Osteoblast (primary cell): ENCODE results near the gene RBFOX2. TPM values are rescaled to one million over a fixed set of nuclear protein-coding genes. Genes with fewer than 3 reads are reported as not detected.

Experiments
- DNase-seq: peaks from one replicate; pipeline ENCODE4 v3.0.0; 2011; ENCODE audit warnings: low spot score, mixed read lengths; ENCODE audit not compliant: insufficient read length; ENCODE audit errors: missing footprints
- H2AFZ ChIP-seq: 2 replicates; pipeline ENCODE4 v1.6.0; 2011; ENCODE audit warnings: mild to moderate bottlenecking, low read length
- H3K27ac ChIP-seq: 2 replicates; pipeline ENCODE4 v1.5.1; 2011; ENCODE audit warnings: mild to moderate bottlenecking, low read depth, low read length, moderate library complexity
- H3K27me3 ChIP-seq: 2 replicates; pipeline ENCODE4 v1.6.0; 2012; ENCODE audit warnings: mild to moderate bottlenecking, control low read depth, inconsistent platforms, low read length, moderate library complexity; ENCODE audit not compliant: insufficient read depth
- H3K36me3 ChIP-seq: 2 replicates; pipeline ENCODE4 v1.5.1; 2011; ENCODE audit warnings: mild to moderate bottlenecking, low read length, control low read depth, moderate library complexity; ENCODE audit not compliant: insufficient read depth
- H3K4me1 ChIP-seq: 2 replicates; pipeline ENCODE4 v1.5.1; 2011; ENCODE audit warnings: mild to moderate bottlenecking, low read length, control low read depth, moderate library complexity; ENCODE audit not compliant: insufficient read depth
- H3K4me2 ChIP-seq: 2 replicates; pipeline ENCODE4 v1.6.0; 2011; ENCODE audit warnings: mild to moderate bottlenecking, low read length; ENCODE audit not compliant: insufficient read depth
- H3K4me3 ChIP-seq: fragments of 200-600 bp; sonication (generic); 3 replicates; pipeline ENCODE4 v1.5.1; 2012; ENCODE audit warnings: mild to moderate bottlenecking, low read length, inconsistent platforms; ENCODE audit not compliant: insufficient read depth
- H3K79me2 ChIP-seq: 2 replicates; pipeline ENCODE4 v1.6.0; 2012; ENCODE audit warnings: mild to moderate bottlenecking, low read length, control low read depth, inconsistent platforms; ENCODE audit not compliant: insufficient read depth
- H3K9me3 ChIP-seq: 2 replicates; pipeline ENCODE4 v1.5.1; 2011; ENCODE audit warnings: low read depth, low read length, control low read depth
- H4K20me1 ChIP-seq: 2 replicates; pipeline ENCODE4 v1.6.0; 2012; ENCODE audit warnings: mild to moderate bottlenecking, low read length, control low read depth; ENCODE audit not compliant: insufficient read depth
- total RNA-seq: library from RNA; depleted of rRNA; stranded (reverse); fragments of >200 nt; gene quantifications from 2 replicates; pipeline ENCODE4 v1.2.3, GENCODE V29; 2012
- TF ChIP-seq, protein P1 (sequence below): IDR thresholded peaks from 2 replicates; pipeline ENCODE4 v1.5.1; 2011; ENCODE audit warnings: mild to moderate bottlenecking, low read depth, low read length, moderate library complexity; ENCODE audit errors: extremely low read depth

Gene RBFOX2
- total RNA-seq, 1 donor: 171 TPM

DNA sequence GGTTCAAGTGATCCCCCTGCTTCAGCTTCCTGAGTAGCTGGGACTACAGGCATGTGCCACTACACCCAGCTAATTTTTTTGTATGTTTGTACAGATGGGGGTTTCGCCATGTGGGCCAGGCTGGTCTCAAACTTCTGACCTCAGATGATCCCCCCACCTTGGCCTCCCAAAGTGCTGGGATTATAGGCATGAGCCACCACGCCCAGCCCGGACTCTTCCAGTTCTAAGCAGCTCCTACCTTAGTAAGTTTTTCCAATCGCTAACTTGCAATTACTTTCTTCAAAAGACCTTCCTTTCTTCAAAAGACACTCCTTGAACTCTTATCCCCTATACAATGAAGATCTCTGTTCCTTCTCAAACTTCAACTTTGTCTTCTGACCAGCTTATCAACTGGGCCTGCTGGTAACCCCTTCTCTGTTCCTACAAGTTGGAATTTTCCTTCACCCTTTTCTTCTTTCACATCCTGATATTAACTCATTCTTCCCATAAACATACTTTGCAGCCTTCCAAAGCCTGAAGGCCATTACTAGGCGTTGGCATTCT, 25.8 kb downstream of the RBFOX2 start:
- TF ChIP-seq, protein P1, sequence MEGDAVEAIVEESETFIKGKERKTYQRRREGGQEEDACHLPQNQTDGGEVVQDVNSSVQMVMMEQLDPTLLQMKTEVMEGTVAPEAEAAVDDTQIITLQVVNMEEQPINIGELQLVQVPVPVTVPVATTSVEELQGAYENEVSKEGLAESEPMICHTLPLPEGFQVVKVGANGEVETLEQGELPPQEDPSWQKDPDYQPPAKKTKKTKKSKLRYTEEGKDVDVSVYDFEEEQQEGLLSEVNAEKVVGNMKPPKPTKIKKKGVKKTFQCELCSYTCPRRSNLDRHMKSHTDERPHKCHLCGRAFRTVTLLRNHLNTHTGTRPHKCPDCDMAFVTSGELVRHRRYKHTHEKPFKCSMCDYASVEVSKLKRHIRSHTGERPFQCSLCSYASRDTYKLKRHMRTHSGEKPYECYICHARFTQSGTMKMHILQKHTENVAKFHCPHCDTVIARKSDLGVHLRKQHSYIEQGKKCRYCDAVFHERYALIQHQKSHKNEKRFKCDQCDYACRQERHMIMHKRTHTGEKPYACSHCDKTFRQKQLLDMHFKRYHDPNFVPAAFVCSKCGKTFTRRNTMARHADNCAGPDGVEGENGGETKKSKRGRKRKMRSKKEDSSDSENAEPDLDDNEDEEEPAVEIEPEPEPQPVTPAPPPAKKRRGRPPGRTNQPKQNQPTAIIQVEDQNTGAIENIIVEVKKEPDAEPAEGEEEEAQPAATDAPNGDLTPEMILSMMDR: no peak
- peaks cover 87% of the 10 kb centered on the region for H3K79me2 ChIP-seq
- peaks cover 10% of the 10 kb centered on the region for H4K20me1 ChIP-seq

DNA sequence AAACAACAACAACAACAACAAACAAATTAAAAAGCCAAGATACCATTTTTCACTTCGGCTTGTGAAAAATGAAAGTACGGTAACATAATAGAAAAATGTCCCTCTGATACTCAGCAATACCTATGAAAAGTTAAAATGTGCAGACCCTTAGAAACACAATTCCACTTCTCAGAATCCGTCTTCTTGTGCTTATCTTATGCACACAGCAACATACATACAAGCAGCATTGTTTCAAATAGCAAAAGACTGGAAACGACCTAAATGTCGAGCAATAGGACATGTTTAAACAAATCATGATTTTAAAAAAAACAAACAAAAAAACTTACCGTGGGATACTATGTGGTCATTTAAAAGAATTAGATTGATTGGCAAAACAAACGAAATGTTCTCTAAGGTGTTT, 26.5 kb downstream of the RBFOX2 start:
- Histone ChIP-seq H3K9me3 (no peaks in the 10 kb centered on the region), H3K4me3 (no peak overlapping the region), H3K36me3 (peaks cover 3% of the 10 kb centered on the region), H4K20me1 (peaks cover 10% of the 10 kb centered on the region), H3K4me2 (no peak overlapping the region), H3K79me2 (peaks cover 89% of the 10 kb centered on the region), H3K27me3 (no peaks in the 10 kb centered on the region), H2AFZ (no peak overlapping the region), H3K4me1 (peaks cover 5% of the 10 kb centered on the region), H3K27ac (no peak overlapping the region)
- no peak for DNase-seq
- TF ChIP-seq, protein P1: no peak

More for the DNA sequence above, 25.8 kb downstream of the RBFOX2 start:
- Histone ChIP-seq H2AFZ (no peak overlapping the region), H3K4me2 (no peak overlapping the region), H3K27ac (no peak overlapping the region), H3K9me3 (no peaks in the 10 kb centered on the region), H3K4me3 (no peak overlapping the region), H3K27me3 (no peaks in the 10 kb centered on the region), H3K4me1 (peaks cover under 1% of the 10 kb centered on the region), H3K36me3 (peaks cover 3% of the 10 kb centered on the region)
- DNase-seq: no peak

DNA sequence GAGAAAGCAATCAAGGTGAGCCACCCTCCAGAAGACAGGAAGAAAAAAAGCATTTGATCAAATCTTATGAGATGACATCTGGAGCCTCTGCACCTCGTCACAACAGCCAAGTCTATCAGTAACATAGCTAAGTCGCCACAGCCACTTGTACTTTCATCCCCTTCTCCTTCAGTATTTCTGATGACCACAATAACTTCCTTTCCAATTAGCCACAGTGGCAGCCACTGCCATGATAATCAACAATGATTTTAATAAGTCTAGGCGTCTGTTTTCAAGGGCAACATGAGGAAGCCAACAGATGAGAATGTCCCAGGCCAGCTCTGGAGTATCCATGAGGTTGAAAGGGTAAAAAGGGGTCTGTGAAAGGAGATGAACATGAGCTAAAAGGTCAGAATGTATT, 29.9 kb downstream of the RBFOX2 start:
- Histone ChIP-seq H3K27ac (no peak overlapping the region), H3K4me1 (peaks cover 24% of the 10 kb centered on the region), H3K4me2 (no peak overlapping the region), H4K20me1 (no peaks in the 10 kb centered on the region), H3K27me3 (no peaks in the 10 kb centered on the region), H3K79me2 (peaks cover 68% of the 10 kb centered on the region), H3K9me3 (no peaks in the 10 kb centered on the region), H3K36me3 (peaks cover 3% of the 10 kb centered on the region), H3K4me3 (no peak overlapping the region), H2AFZ (no peak overlapping the region)
- DNase-seq: no peak
- TF ChIP-seq, protein P1: no peak

DNA sequence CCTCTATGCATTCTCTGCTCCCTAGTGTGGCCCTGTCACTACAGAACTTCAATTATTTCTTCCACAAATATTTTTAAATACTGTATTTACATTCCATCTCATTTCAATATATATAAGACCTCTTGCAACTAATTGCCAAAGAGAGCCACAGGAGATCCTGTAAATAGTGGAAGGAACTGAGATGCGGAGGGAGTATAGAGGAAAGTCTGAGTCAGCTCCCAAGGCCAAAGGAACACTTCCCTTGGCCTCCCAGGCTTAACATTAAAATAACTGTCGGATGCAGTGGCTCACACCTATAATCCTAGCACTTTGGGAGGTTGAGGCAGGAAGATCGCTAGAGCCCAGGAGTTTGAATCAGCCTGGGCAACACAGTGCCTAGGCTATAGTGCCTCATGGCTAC, 31.2 kb downstream of the RBFOX2 start:
- H3K4me2 ChIP-seq: no peak overlapping the region

More for the DNA sequence above, 31.2 kb downstream of the RBFOX2 start:
- Histone ChIP-seq H3K79me2 (peaks cover 68% of the 10 kb centered on the region), H3K4me1 (peaks cover 24% of the 10 kb centered on the region), H3K36me3 (peaks cover 3% of the 10 kb centered on the region), H3K27ac (no peak overlapping the region), H3K9me3 (no peaks in the 10 kb centered on the region), H3K27me3 (no peaks in the 10 kb centered on the region), H3K4me3 (no peak overlapping the region), H2AFZ (no peak overlapping the region), H4K20me1 (no peaks in the 10 kb centered on the region)
- DNase-seq: peak; percentile 73
- TF ChIP-seq, protein P1: no peak
